ENCODE data around the gene CDCA8. TPM values are rescaled to one million over a fixed set of nuclear protein-coding genes. Genes with fewer than 3 reads are reported as not detected.

CDCA8 gene
- total and polyA plus RNA-seq, 9 of the 15 experiments (the other 6 are each of a cell fraction or from before 2014, with no cell fraction given) = 26.4 to 148 (median 81.8) TPM

DNA sequence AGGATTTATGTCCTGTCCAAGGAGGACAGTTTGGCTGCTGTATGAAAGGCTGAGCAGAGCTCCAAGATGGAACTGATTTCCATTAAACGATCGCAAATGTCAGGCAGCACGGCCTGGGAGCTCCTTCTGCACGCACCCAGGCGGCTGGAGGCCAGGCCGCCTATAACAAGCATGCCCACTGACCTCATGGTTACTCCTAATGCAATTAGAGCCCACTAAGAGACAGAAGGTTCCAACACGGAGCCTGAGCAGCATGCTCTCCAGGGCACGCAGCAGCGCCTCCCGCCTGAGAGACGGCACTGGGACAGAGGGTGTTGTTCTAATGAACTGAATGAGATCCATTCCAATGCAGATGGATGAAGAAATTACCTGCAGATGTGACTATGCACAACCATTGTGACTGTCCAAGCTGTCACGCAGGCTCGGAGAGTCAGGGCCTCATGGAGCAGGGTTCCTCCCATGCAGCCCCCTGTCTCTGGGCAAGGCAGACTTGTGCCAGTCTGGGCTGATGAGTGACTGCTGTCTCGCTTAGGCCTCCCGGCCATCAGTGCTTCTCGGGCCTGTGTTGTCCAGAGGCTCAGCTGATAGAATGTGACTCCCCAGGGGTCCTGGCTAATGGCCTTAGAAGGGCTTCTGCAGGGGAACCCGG lies 25.2 kb upstream of the CDCA8 start:
- no peaks in the 10 kb centered on the region for H3K79me2 ChIP-seq (ENCODE audit: control insufficient read depth, insufficient read depth, low read length)
- no peak overlapping the region for H2AFZ ChIP-seq (ENCODE audit: low read depth, low read length)
- H3K27ac ChIP-seq (ENCODE audit: extremely low read depth, low read depth, low read length) = no peak overlapping the region
- H3K4me3 ChIP-seq = no peak overlapping the region
- H3K9ac ChIP-seq (ENCODE audit: insufficient read depth in 1 of 2, low read depth in 2 of 2, low read length in 2 of 2) = no peak overlapping the region; a peak in 1 of 4 replicates
- in situ Hi-C loops (cut with MboI) = no loop called here
- H3K4me2 ChIP-seq (ENCODE audit: insufficient read depth, low read length) = no peak overlapping the region
- ChIA-PET POLR2A (interaction anchor here (0.6 to 1.4 kb wide), 8 partner anchors 9 to 843 kb away, joined by 3 to 10 read pairs (median 4); no protein-coding TSS in a partner anchor), CTCF (ENCODE audit: low intra/inter-chr PET ratio) (no interaction called here)
- no peaks in the 10 kb centered on the region for H3K9me1 ChIP-seq (ENCODE audit: control insufficient read depth, insufficient read depth, low read length)
- WGBS (ENCODE audit: insufficient coverage, low coverage, missing lambda C conversion rate) = 2% methylated on average over 17 of the region's 17 CpGs
- FAIRE-seq = no peak
- no peak for DNase-seq (ENCODE audit: extremely low read depth in 1 of 4, low spot score in 3 of 4)
- no peaks in the 10 kb centered on the region for H3K9me3 ChIP-seq (replicated peaks; ENCODE audit: control insufficient read depth, insufficient read depth, low read depth, low read length)
- intact Hi-C loops (cut with micrococcal nuclease) = no loop called here
- no peaks in the 10 kb centered on the region for H3K36me3 ChIP-seq (ENCODE audit: control insufficient read depth, insufficient read depth, low read length)
- H4K20me1 ChIP-seq (replicated peaks; ENCODE audit: control insufficient read depth, insufficient read depth, low read length) = peaks cover 3% of the 10 kb centered on the region; the same call in 1 of the 2 replicates
- no peaks in the 10 kb centered on the region; a peak in 1 of 5 replicates for H3K4me1 ChIP-seq (replicated peaks in 1 of 2; ENCODE audit: control insufficient read depth in 2 of 2, insufficient read depth in 2 of 2, low read length in 2 of 2)
- BruUV-seq (replicated peaks) = no TSS peak
- peaks cover 44 to 68% of the 10 kb centered on the region in 2 experiments for H3K27me3 ChIP-seq (ENCODE audit: control insufficient read depth in 2 of 2, insufficient read depth in 2 of 2, low read length in 2 of 2)
- ATAC-seq = peak; percentile 37; the same call in 2 of the 3 replicates
- TF ChIP-seq BRCA1 (IDR thresholded peaks at IDR 0.05) = no peak
- no peak for TF ChIP-seq BRCA1 (CRISPR knock-in tag; IDR thresholded peaks at IDR 0.05)
- TF ChIP-seq ZNF584 (CRISPR knock-in tag; IDR thresholded peaks at IDR 0.05; ENCODE audit: low read depth) = no peak
- no peak for TF ChIP-seq TEAD1 (CRISPR knock-in tag; IDR thresholded peaks at IDR 0.05)
- no peak for TF ChIP-seq TCFL5 (CRISPR knock-in tag; conservative IDR thresholded peaks at IDR 0.05)
- no peak for TF ChIP-seq CXXC5 (CRISPR knock-in tag; IDR thresholded peaks at IDR 0.05)
- no peak for TF ChIP-seq HNRNPH1 (optimal IDR thresholded peaks at IDR 0.05; ENCODE audit: low read depth, low read length)
- no peak for TF ChIP-seq BDP1 (IDR thresholded peaks at IDR 0.05; ENCODE audit: insufficient read depth, insufficient read length)
- no peak for TF ChIP-seq NR4A1 (CRISPR knock-in tag; IDR thresholded peaks at IDR 0.05)
- no peak for TF ChIP-seq NR4A1 (tag; IDR thresholded peaks at IDR 0.05)
- no peak for TF ChIP-seq ZNF184 (CRISPR knock-in tag; IDR thresholded peaks at IDR 0.05)
- no peak for TF ChIP-seq ZNF197 (CRISPR knock-in tag; IDR thresholded peaks at IDR 0.05; ENCODE audit: low read depth)
- TF ChIP-seq, protein P1, sequence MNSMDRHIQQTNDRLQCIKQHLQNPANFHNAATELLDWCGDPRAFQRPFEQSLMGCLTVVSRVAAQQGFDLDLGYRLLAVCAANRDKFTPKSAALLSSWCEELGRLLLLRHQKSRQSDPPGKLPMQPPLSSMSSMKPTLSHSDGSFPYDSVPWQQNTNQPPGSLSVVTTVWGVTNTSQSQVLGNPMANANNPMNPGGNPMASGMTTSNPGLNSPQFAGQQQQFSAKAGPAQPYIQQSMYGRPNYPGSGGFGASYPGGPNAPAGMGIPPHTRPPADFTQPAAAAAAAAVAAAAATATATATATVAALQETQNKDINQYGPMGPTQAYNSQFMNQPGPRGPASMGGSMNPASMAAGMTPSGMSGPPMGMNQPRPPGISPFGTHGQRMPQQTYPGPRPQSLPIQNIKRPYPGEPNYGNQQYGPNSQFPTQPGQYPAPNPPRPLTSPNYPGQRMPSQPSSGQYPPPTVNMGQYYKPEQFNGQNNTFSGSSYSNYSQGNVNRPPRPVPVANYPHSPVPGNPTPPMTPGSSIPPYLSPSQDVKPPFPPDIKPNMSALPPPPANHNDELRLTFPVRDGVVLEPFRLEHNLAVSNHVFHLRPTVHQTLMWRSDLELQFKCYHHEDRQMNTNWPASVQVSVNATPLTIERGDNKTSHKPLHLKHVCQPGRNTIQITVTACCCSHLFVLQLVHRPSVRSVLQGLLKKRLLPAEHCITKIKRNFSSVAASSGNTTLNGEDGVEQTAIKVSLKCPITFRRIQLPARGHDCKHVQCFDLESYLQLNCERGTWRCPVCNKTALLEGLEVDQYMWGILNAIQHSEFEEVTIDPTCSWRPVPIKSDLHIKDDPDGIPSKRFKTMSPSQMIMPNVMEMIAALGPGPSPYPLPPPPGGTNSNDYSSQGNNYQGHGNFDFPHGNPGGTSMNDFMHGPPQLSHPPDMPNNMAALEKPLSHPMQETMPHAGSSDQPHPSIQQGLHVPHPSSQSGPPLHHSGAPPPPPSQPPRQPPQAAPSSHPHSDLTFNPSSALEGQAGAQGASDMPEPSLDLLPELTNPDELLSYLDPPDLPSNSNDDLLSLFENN (IDR thresholded peaks at IDR 0.05; ENCODE audit: low read depth in 2 of 2, low read length in 2 of 2) = no peak
- no peak for TF ChIP-seq CEBPG (CRISPR knock-in tag; IDR thresholded peaks at IDR 0.05)
- TF ChIP-seq CEBPG (tag; conservative IDR thresholded peaks at IDR 0.05 in 1 of 2, IDR thresholded peaks at IDR 0.05 in 1 of 2) = no peak
- TF ChIP-seq, protein P2, sequence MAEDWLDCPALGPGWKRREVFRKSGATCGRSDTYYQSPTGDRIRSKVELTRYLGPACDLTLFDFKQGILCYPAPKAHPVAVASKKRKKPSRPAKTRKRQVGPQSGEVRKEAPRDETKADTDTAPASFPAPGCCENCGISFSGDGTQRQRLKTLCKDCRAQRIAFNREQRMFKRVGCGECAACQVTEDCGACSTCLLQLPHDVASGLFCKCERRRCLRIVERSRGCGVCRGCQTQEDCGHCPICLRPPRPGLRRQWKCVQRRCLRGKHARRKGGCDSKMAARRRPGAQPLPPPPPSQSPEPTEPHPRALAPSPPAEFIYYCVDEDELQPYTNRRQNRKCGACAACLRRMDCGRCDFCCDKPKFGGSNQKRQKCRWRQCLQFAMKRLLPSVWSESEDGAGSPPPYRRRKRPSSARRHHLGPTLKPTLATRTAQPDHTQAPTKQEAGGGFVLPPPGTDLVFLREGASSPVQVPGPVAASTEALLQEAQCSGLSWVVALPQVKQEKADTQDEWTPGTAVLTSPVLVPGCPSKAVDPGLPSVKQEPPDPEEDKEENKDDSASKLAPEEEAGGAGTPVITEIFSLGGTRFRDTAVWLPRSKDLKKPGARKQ (CRISPR knock-in tag; IDR thresholded peaks at IDR 0.05) = no peak
- TF ChIP-seq XRCC4 (IDR thresholded peaks at IDR 0.05; ENCODE audit: extremely low read depth, insufficient read depth, insufficient read length) = no peak
- TF ChIP-seq ZFPM2 (CRISPR knock-in tag; IDR thresholded peaks at IDR 0.05) = no peak
- TF ChIP-seq SMAD3 (CRISPR knock-in tag; conservative IDR thresholded peaks at IDR 0.05) = no peak

Data from K562 (cell line).